Stomach (tissue), 4 donors: ENCODE data around the gene LRMDA.

Experiments
- CTCF ChIP-seq, 7 experiments: fragments of 450-650 bp in 4 of 7; fragments of 200-600 bp in 3 of 7; sonication (generic) in 3 of 7; IDR thresholded peaks; one replicate each; pipeline ENCODE4 v1.5.1; 2016 to 2019; ENCODE audit warnings: antibody characterized with exemption in 7 of 7, control low read depth in 2 of 7, mild to moderate bottlenecking in 1 of 7
- POLR2A ChIP-seq, 4 donors: fragments of 450-650 bp; IDR thresholded peaks; one replicate each; pipeline ENCODE4 v1.6.1; 2016; ENCODE audit warnings: antibody characterized with exemption in 4 of 4, control low read depth in 2 of 4, mild to moderate bottlenecking in 1 of 4, moderate library complexity in 1 of 4

GRCh38 chr10:75508814-75509306 lies 77.4 kb downstream of the LRMDA start:
- TF ChIP-seq POLR2A (IDR thresholded peaks at IDR 0.05) = no peak
- no peak for TF ChIP-seq CTCF (IDR thresholded peaks at IDR 0.05)
